HepG2 (cell line): Measurements from ENCODE around the gene TOGARAM1. TPM values are rescaled to one million over a fixed set of nuclear protein-coding genes. Genes with fewer than 3 reads are reported as not detected.

ENCODE experiments used
- AKAP8 ChIP-seq: sonication (generic); formaldehyde crosslinking; IDR thresholded peaks from 2 replicates; pipeline ENCODE4 v1.5.1; 2020; ENCODE audit warnings: mild to moderate bottlenecking, missing genetic modification reagents
- ATF7 ChIP-seq, 2 experiments: fragments of 450-650 bp in 1 of 2; sonication (generic) in 1 of 2; formaldehyde crosslinking in 1 of 2; IDR thresholded peaks; 2 replicates each; pipeline versions ENCODE4 v1.4.0 to v1.6.1; 2016 to 2020; ENCODE audit warnings: antibody characterized with exemption in 1 of 2, mild to moderate bottlenecking in 1 of 2, missing genetic modification reagents in 1 of 2
- JDP2 ChIP-seq: sonication (generic); formaldehyde crosslinking; IDR thresholded peaks from 2 replicates; pipeline ENCODE4 v1.8.1; 2022; ENCODE audit warnings: missing genetic modification reagents, borderline replicate concordance
- KLF11 ChIP-seq: IDR thresholded peaks from 2 replicates; pipeline ENCODE4 v1.6.1; 2016; ENCODE audit warnings: missing compliant biosample characterization
- MTA1 ChIP-seq: sonication (generic); formaldehyde crosslinking; IDR thresholded peaks from 2 replicates; pipeline ENCODE4 v1.4.0; 2020; ENCODE audit warnings: missing genetic modification reagents, mild to moderate bottlenecking, borderline replicate concordance
- RBM39 ChIP-seq: fragments of 200-400 bp; formaldehyde crosslinking; IDR thresholded peaks from one replicate; pipeline ENCODE4 v1.6.1; 2018; ENCODE audit warnings: antibody characterized with exemption, mild to moderate bottlenecking, low read depth, low read length; ENCODE audit not compliant: poor library complexity, severe bottlenecking
- SYNCRIP ChIP-seq: fragments of 200-400 bp; formaldehyde crosslinking; IDR thresholded peaks from 2 replicates; pipeline ENCODE4 v1.6.1; 2018; ENCODE audit warnings: mild to moderate bottlenecking, low read depth, low read length; ENCODE audit not compliant: insufficient read depth
- TRAFD1 ChIP-seq: sonication (generic); formaldehyde crosslinking; IDR thresholded peaks from 2 replicates; pipeline ENCODE4 v1.5.1; 2020; ENCODE audit warnings: missing genetic modification reagents, mild to moderate bottlenecking, borderline replicate concordance
- ZNF318 ChIP-seq: sonication (generic); formaldehyde crosslinking; IDR thresholded peaks from 2 replicates; pipeline ENCODE4 v1.4.0; 2020; ENCODE audit warnings: mild to moderate bottlenecking, missing genetic modification reagents
- ZNF512B ChIP-seq: sonication (generic); formaldehyde crosslinking; IDR thresholded peaks from 2 replicates; pipeline ENCODE4 v1.5.1; 2020; ENCODE audit warnings: missing genetic modification reagents, mild to moderate bottlenecking, borderline replicate concordance
- ZNF639 ChIP-seq: conservative IDR thresholded peaks from 2 replicates; pipeline ENCODE4 v1.6.1; 2018; ENCODE audit warnings: missing genetic modification reagents
- ZNF782 ChIP-seq: sonication (generic); formaldehyde crosslinking; IDR thresholded peaks from 2 replicates; pipeline ENCODE4 v1.4.0; 2020; ENCODE audit warnings: missing genetic modification reagents, mild to moderate bottlenecking, borderline replicate concordance
- polyA plus RNA-seq, 8 experiments: library from polyadenylated mRNA; depleted of rRNA in 3 of 8; stranded (reverse) in 7 of 8; unstranded in 1 of 8; fragments of >200 nt; fragmentation: Illumina TruSeq in 4 of 8; extraction: Trizol in 4 of 8; gene quantifications; 2 replicates each; pipeline versions ENCODE4 v1.2.1 to v1.2.3, GENCODE V29; 2011 to 2016; ENCODE audit warnings: low read depth in 4 of 8, missing spikeins in 1 of 8, mixed read lengths in 1 of 8; ENCODE audit not compliant: insufficient read depth in 1 of 8
- total RNA-seq, 5 experiments: library from RNA; depleted of rRNA; stranded (reverse); fragments of >200 nt; fragmentation: Illumina TruSeq; extraction: Trizol; gene quantifications; 2 replicates each; pipeline ENCODE4 v1.2.3, GENCODE V29; 2016; ENCODE audit warnings: low read depth in 1 of 5

TOGARAM1 gene
- total and polyA plus RNA-seq, 2 of the 13 experiments (the other 11 are each of a cell fraction or from before 2014, with no cell fraction given) = 5.6 to 9.8 TPM

- TF ChIP-seq SYNCRIP (no peak), ATF7 (IDR thresholded peaks at IDR 0.05) (no peak), ATF7 (CRISPR knock-in tag; IDR thresholded peaks at IDR 0.05) (no peak), RBM39 (no peak), MTA1 (CRISPR knock-in tag) (no peak), ZNF318 (CRISPR knock-in tag) (no peak), JDP2 (CRISPR knock-in tag) (no peak), ZNF512B (CRISPR knock-in tag) (no peak), KLF11 (CRISPR knock-in tag) (no peak), TRAFD1 (CRISPR knock-in tag) (no peak), AKAP8 (CRISPR knock-in tag) (no peak), ZNF639 (CRISPR knock-in tag) (no peak; the same call in 1 of the 2 replicates), ZNF782 (CRISPR knock-in tag) (no peak)
Observed at GRCh38 chr14:44961554-44962333, at the start of gene TOGARAM1, which contains the start of gene KLHL28 (continued).
